ENCODE data around the gene KIF14.
"Not testable (repeated sequence)": the region's sequence is repeated elsewhere in the genome, so short reads cannot be mapped to it uniquely, and the experiment has no call there.

The KIF14 gene

DNA sequence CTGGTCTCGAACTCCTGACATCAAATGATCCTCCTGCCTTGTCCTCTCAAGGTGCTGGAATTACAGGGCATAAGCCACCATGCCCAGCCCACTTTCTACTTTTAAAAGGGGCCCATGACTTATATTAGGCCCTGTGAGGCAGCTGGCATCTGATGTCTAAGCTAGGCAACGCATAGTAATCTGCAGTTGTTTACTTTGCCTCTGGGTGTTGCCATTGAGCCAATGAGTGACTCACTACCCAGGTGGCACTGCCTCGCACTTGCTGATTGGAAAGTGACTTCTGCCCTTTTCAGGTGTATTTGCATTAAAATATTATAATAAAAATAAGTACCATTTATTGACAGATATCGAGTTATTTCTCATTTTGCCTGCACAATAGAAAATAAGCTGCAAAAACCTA is 84.9 kb downstream of the KIF14 start:
- DNase-seq, result no peak

GRCh38 chr1:200530623-200531261 is 89.8 kb downstream of the KIF14 start:
- no peak for DNase-seq

GRCh38 chr1:200528858-200529606 is 91.5 kb downstream of the KIF14 start:
- DNase-seq, result no peak

GRCh38 chr1:200527670-200528069 is 92.9 kb downstream of the KIF14 start:
- no peak for DNase-seq

DNA sequence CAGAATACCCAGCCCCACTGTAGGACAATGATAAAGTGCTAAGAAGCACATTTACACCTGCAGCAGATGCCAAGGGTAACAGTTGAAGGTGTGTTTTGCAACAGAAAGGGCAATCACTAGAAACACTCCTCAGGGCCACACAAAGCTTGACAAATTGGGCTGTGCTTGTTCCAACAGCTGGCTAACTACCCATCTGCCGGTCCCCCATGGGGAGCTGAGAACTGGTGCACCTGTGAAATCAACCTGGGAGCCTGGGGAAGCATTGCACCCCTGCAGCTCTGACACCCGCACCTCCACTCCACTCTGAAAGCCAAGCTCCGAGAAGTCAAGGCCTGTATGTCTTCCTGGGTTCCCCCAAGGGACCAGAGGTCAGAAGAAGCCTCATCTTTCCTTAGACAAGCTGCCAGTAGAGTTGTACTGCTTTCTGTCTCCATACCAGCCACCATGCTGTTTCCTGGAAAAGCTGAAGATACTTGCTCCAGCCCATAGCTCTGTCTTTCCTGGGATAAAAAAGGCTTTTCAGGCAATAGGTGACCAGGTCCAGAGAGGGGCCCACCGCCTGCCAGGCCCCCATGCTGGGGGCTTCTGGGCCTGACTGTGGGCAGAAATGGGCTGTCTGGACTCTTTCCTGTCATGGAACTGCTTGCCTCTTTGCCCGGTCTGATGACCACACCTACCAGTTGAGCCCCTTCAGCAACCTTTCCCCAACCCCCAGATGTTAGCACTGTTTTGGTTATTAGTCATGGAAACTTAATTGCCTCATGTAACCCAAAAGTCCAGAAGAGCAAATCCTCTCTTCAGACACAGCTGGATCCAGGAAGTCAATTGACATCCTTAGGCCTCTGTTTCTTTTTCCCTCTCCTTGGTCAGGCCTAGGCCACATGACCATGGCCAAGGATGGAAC is 93.6 kb downstream of the KIF14 start:
- DNase-seq, result no peak

GRCh38 chr1:200525090-200525987 is 95.2 kb downstream of the KIF14 start:
- no peak for DNase-seq

DNA sequence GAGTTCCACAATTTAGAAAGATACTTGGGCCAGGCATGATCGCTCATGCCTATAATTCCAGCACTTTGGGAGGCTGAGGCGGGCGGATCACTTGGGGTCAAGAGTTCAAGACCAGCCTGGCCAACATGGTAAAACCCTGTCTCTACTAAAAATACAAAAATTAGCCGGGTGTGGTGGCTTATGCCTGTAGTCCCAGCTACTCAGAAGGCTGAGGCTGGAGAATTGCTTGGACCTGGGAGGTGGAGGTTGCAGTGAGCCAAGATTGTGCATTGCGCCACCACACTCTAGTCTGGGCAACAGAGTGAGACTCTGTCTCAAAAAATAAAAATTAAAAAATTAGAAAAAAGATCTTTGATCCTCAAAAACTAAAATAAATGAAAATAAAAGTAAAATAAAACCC is 96.0 kb downstream of the KIF14 start:
- DNase-seq, result not testable (repeated sequence)

GRCh38 chr1:200524092-200524491 is 96.5 kb downstream of the KIF14 start:
- no peak for DNase-seq

DNA sequence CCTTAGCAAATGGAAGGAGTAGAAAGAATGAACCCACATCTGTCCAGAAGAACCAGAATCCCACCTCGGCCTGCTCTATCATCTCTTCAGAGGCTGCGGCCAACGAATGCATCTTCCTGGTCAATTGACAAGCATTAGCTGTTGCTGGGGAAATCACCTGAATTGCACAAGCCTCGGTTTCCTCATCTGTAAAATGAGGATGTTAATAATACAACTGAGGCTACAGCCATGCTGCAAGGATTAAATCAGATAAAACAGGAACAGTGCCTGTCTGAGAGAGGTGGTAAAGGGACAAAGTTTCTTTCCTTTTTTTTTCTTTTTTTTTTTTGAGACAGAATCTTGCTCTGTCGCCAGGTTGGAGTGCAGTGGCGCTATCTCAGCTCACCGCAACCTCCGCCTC is 99.8 kb downstream of the KIF14 start:
- DNase-seq, result no peak

GRCh38 chr1:200518524-200518923 is 102.0 kb downstream of the KIF14 start:
- no peak for DNase-seq

GRCh38 chr1:200512191-200512590 is 108.4 kb downstream of the KIF14 start:
- no peak for DNase-seq

DNA sequence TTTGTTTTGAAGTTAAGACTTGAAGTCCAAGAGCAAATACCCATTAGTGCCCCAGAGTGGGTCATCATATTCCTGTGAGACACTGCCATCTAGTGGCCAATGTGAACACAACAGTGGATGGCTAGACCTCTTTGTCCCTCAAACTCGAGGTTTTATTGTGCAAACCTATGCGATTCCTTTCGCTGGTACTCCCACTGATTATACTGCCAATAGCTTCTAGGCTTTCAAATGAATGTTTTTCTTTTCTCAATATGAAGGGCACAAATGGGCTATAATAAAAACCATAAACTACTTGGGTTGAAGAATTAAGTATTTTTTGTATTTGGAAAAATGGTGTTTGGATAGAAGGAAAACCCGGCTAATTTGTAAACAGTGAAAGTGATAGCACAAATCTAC is 110.3 kb downstream of the KIF14 start:
- DNase-seq, result peak; percentile 29 to 46

GRCh38 chr1:200506471-200506870 is 114.1 kb downstream of the KIF14 start:
- DNase-seq, result no peak

GRCh38 chr1:200505257-200505656 is 115.3 kb downstream of the KIF14 start:
- no peak for DNase-seq
